ENCODE data around the gene ATP8B4.

ATP8B4 gene

GRCh38 chr15:50059883-50060282 lies 59.1 kb downstream of the ATP8B4 start:
- no peak for DNase-seq

DNA sequence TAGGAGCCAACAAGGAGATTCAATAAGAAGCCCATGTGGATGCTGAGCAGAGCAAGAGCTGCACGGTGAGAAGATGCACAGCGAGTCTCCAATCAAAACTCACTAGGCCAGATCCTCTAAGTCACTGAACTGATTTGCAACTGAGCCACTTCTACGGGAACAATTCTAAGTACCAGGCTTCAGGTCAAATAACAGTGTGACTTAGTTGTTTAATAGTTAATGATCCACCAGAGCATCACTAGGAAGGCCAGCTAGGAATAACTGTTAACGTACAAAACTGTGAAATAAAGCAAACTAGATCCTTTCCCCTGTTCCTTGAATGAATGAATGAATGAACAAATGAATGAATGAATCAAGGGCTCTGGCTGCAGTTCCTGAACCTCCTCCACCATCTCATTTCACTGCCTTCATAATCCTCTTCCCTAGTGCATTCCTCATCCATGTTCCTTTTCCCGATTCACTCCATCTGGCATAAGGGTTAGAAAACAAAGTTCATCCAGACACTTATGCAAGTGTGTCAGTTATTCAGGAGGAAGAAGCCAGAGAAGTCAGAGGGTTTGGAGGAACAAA lies 59.7 kb downstream of the ATP8B4 start:
- DNase-seq = no peak

DNA sequence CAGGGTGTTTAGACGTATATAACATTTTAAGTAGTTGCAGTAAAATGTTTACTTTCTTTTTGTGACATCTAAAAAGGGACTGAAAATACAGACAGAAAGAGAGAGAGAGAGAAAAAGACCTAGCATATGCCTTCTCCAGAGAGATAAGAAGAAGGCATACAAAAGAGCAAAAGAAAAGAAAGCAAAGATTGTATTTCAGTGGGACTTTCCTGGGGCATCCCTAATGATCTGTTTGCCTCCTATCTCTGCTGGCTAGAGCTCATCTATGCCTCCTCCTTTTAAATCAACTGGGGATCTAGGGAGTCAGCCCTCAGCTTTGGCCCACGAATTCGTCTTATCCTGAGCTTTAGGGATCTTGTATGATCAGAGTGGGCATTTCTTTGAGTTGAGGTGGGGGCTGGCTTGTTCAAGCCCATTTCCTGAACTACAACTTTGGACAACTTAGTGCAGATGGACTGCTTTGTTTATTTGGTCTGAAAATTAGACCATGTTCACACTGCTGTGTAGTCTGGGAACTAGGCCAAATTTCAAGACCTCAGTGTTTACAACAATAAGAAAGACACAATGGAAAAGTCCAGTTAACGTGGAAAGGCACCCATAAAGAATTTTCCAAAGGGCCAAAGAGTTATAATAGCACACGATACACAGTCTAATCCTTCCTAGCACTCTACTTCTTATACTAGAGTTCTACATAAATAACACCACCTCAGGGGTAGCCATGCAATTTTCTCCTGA lies 61.0 kb downstream of the ATP8B4 start:
- peak; percentile 7 for DNase-seq

DNA sequence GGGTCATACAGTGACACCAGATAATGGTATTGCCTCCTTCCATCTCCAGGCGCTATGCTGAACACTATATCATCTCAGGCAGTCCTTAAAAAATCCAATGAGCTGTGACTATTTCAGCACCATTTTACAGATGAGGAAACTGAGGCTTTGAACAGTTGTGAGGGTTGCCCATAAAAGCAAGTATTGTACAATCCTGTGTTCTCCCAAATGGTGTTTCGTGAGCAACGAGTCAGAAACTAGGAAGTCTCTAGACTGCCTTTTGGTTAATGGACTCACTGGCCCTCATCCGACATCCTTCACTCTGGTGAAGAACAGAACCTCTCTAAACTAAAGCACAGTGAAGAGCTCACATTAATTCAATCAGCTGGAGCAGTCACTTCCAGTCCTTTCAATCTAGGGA lies 61.8 kb downstream of the ATP8B4 start:
- DNase-seq = no peak

DNA sequence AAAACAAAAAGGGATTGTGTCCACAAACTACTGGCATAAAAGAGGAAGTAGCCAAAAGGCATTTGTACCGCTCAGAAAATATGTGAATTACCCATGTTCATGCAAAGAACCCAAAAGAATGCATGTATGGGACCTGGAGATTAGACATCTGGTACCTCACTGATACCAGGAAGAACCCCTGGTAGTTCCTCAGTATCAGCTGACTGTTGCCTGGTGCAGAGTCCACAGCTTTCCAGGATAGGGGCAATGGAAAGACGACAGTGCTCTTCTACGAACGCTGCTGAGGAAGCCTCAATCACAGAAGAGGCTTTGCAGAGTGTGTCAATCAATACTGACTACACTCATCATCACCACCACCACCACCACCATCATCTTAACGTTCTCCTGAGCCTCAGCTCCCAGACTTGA lies 63.3 kb downstream of the ATP8B4 start:
- no peak for DNase-seq

DNA sequence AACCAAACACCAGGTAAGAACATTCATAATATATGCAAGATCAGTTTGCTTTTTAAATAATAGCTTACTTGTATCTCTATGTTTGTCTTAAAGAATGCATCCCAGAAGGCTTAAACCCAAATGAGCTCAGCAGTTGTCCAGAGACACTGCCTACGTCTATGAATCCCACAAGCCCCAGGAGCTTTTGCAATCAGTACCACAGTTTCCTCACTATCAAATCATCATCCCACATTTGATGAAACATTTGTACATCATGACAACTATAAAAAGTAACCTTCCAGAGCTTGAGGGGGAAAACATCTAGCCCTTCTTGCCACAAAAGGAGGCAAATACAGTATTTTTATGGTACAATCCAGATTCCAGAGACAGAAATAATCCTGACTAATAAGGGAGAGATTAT lies 63.7 kb downstream of the ATP8B4 start:
- peak; percentile 92 for DNase-seq

- DNase-seq = no peak
Observed at GRCh38 chr15:50053055-50053856, 65.8 kb downstream of the ATP8B4 start.

DNA sequence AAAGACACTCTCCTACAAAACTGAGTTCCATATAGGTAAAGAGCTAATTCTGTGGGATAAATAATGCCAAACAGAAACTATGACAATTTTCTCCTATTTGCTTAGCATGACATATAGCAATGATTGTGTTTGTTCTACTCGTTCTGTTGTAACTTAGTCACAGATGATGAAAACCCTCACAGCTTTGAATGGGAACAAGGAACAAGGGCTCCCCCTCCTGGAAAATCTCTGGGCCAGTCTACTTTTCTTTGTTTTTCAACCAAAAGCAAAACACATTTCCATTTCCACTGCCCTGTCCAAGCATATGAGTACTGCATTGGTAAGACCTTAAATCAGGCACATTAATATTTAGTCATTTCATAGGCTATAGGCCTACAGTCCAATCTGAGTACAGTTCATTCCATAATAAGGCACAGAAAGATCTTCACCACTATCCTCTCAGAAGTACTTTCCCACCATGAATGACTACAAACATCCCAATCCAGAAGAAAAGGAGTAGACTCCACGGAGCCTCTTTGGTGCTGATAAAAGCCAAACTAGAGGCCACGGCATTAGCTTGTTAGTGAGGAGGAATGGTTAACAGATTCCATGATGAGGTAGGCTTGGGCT lies 67.1 kb downstream of the ATP8B4 start:
- DNase-seq = peak; percentile 84

DNA sequence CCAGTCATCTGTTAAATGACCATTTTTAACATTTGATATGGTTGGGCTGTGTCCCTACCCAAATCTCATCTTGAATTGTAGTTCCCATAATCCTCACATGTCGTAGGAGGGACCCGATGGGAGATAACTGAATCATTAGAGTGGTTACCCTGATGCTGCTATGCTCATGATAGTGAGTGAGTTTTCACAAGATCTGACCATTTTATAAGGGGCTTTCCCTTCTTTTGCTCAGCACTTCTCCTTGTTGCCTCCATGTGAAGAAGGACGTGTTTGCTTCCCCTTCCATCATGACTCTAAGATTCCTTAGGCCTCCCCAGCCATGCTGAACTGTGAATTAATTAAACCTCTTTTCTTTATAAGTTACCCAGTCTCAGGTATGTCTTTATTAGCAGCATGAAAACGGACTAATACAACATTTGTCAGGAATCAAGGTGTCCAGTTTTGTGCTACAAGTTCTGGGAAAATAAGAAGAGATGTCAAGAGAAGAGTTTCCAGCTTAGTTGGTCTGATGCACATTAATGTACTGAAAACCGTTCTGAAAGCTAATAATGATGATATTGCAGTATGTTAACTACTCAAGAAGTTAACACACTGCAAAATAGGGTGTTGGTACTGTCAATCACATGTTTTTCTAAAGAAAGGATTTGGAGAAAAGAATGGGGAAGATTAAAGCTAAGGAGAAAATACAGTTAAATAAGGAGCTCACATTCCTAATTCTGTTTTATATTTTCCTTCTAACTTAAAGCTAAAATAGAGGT lies 67.9 kb downstream of the ATP8B4 start:
- no peak for DNase-seq

GRCh38 chr15:50049871-50050270 lies 69.2 kb downstream of the ATP8B4 start:
- peak; percentile 80 for DNase-seq

GRCh38 chr15:50046867-50047266 lies 72.2 kb downstream of the ATP8B4 start:
- peak; percentile 46 for DNase-seq

DNA sequence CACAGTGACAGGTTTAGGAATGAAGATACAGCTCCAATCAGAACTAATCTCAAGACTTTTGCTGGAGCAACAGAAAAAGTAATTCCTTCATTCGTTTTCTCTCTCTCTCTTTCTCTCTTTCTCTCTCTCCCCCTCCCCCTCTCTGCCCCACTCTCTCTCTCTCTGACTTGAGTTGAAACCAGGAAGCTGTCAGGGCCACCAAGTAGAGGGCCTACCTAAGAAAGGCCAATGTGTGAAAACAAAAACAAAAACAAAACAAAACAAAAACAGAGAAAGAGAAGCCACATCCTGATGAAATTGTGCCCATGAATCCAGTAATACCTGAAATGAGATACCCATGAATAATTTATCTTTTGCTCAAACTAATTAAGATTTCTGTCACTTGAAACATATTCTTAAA lies 72.9 kb downstream of the ATP8B4 start:
- no peak for DNase-seq

- no peak for DNase-seq
Observed at GRCh38 chr15:50044904-50045303, 74.1 kb downstream of the ATP8B4 start.

- DNase-seq = no peak
Observed at GRCh38 chr15:50044406-50044805, 74.6 kb downstream of the ATP8B4 start.

- DNase-seq = no peak
Observed at GRCh38 chr15:50042775-50043174, 76.3 kb downstream of the ATP8B4 start.

DNA sequence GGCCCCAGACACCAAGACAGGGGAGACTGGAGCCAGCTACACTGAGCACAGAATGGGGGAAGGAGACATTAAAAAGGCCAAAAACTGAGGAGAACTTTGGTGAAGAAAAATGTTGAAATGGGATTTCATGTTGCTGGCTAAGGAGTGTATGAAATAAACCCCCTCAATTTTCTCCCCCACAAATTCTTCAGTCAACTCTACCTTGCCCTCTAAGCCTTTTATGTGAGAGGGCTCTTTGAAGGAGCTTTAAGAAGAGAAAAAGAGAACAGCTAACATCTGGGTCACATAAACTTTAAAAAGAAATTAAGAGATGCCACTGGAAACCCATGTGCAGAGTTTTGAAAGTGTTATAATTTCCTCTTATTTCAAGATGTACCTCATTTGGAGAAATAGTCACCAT lies 88.6 kb downstream of the ATP8B4 start:
- DNase-seq = no peak

DNA sequence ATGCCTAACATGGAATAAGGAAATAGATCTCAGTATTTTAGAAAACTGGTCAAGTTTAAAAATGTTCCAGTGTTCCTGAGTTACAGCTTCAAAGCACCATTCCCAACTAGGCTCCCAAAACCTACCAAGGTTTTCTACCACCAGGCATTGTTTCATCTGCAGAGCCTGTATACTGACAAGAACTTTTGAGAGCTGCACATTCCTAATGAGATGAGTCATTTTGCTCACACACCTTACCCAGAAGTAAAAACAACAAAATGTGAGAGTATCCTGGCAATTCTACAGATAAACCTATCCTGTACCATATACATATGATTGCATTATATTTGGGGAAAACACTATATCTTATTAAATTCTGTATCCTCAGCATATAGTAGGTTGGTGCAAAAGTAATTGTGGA lies 90.7 kb downstream of the ATP8B4 start:
- DNase-seq = no peak

DNA sequence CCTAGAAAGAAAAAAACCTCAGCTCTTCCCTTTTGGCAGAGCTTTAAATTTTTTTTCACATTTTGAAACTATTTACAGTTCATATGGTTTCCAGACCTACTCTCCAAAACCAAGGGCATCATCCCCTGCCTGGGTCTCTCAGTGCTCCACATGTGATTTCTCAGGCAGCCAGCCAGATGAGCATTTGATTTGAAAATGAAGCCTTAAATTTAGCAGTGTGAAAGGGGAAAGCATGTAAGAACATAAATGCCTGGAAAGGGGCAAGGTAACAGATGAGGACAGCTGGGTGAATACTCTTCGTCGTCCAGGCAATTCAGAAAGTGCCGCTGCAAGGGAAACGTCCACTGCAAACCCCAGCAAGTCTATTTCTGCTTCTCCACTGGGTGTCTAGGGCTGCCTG lies 94.8 kb downstream of the ATP8B4 start:
- peak; percentile 44 for DNase-seq

GRCh38 chr15:50018491-50018890 lies 100.5 kb downstream of the ATP8B4 start:
- peak; percentile 31 for DNase-seq

- DNase-seq = no peak
Observed at GRCh38 chr15:50017522-50017921, 101.5 kb downstream of the ATP8B4 start.

DNA sequence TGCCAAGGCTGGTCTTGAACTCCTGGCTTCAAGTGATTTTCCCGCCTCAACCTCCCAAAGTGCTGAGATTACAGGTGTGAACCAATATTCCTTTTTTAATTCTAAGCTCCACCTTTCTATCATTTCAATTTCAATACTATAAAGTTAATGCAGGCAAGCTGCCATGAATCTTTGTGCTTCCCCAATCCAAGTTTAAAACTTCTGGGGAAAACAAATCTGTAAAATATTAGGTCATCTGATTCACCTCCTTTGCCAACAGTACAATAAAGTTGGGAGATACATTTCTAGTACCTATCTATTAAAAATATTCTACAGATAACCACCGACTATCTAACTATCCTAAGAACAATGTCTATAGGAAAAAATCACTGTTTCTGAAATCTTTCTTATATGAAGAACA lies 102.1 kb downstream of the ATP8B4 start:
- DNase-seq = no peak

- DNase-seq = no peak
Observed at GRCh38 chr15:50012790-50013189, 106.2 kb downstream of the ATP8B4 start.

DNA sequence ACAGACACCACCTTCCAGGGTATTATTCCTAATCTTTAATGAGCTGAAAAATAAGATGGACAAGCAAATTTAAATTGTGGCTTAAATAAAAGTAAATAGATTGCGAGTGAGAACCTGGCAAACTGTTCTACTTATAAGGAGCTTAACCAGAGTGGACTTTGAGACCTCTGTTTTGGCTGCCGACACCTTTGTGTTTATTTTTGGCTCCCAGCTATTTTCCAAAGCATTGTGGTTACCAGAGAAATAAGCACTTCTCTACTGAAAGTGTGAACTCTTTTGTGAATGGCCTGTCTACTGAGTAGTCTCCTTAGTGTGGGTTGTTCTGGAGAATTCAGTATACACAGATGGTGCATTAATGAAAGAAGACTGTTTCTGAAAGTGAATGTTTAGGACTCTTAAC lies 109.4 kb downstream of the ATP8B4 start:
- DNase-seq = no peak
